ENCODE measurements around the gene DBF4B.

GRCh38 chr17:44754276-44754675 lies 45.8 kb downstream of the DBF4B start:
- TF ChIP-seq EZH2 (IDR thresholded peaks at IDR 0.05; ENCODE audit: borderline replicate concordance, low read depth, low read length, poor library complexity, severe bottlenecking) (no peak), CTCF (conservative IDR thresholded peaks at IDR 0.05; ENCODE audit: low read depth, low read length) (no peak)
